Measurements from ENCODE around the gene ARRDC3. TPM values are rescaled to one million over a fixed set of nuclear protein-coding genes. Genes with fewer than 3 reads are reported as not detected.
A peak's percentile ranks its signal among the peaks of the same experiment; 100 is the strongest.

ARRDC3 gene
- total and polyA plus RNA-seq, 10 of the 15 experiments (the other 5 are each of a cell fraction or from before 2014, with no cell fraction given): 2.3 to 14.0 (median 8.6) TPM

DNA sequence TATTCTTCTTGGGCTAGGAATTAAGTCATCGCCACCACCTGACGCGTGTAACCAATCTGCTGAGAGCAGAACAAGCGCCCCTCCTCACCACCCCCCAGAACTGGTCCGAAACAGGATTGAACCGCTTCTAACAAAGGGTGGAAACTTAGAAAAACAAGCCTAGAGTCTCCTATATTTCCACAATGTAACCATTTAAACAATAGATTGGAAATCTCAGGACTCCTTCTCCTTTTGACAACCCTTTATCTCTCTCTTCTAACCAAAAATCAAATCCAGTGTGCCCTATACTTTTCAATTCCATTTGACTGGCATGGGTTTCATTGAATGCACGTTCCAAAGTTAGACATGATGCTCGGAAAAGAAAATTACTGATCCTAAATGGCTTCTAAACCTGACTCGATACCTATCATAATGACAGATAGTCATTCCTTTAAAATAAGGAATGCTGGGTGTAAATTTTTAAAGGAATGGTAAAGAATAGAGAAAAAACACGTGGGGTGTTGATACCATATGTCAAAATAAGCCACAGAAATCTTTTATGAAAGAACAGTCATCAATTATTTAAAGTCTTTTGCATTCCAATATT lies 1.2 kb downstream of the ARRDC3 start (continued):
- TF ChIP-seq, protein P1, sequence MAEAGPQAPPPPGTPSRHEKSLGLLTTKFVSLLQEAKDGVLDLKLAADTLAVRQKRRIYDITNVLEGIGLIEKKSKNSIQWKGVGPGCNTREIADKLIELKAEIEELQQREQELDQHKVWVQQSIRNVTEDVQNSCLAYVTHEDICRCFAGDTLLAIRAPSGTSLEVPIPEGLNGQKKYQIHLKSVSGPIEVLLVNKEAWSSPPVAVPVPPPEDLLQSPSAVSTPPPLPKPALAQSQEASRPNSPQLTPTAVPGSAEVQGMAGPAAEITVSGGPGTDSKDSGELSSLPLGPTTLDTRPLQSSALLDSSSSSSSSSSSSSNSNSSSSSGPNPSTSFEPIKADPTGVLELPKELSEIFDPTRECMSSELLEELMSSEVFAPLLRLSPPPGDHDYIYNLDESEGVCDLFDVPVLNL (IDR thresholded peaks at IDR 0.05; ENCODE audit: low read depth, low read length): no peak
- TF ChIP-seq SMAD1 (IDR thresholded peaks at IDR 0.05; ENCODE audit: low read depth, partially characterized antibody): peak; percentile 58

DNA sequence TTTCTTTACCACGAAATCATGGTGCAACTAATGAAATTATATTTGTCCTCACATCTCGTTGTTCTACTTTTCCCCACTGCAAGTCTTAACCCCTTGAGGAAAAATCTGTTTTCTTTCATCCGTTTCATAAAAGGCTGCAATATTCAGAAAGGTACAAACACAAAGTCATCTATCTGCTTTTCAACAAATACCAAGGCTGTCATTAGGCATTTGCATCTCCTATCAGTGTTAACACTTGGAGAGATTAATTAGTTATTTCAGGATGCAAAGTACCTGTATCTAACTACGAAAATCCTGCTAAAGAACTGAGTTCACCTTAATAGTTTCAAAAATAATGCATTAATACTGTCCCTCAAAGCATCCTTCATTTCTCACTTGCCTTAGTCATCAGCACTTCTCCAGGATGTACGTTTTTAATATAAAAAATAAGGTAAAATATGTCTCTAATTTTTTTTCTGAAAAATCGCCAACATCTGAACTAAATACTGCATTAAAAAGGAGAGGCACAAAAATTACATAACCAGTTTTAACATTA lies 1.8 kb downstream of the ARRDC3 start:
- Histone ChIP-seq H3K4me1 (ENCODE audit: control insufficient read depth, insufficient read depth, low read length) (peaks cover 8% of the 10 kb centered on the region; the same call in 1 of the 2 replicates), H3K79me2 (ENCODE audit: control insufficient read depth, insufficient read depth, low read length) (peaks cover 46% of the 10 kb centered on the region), H3K27ac (ENCODE audit: control insufficient read depth, insufficient read depth) (peak overlapping the region; percentile 100), H3K9ac (ENCODE audit: control insufficient read depth, insufficient read depth, low read length) (peak overlapping the region; percentile 100), H2AFZ (ENCODE audit: control insufficient read depth, low read depth, low read length) (no peak overlapping the region; the same call in 1 of the 2 replicates), H3K9me3 (replicated peaks; ENCODE audit: control insufficient read depth, insufficient read depth, low read length) (no peaks in the 10 kb centered on the region), H3K27me3 (replicated peaks in 1 of 2; ENCODE audit: control insufficient read depth in 2 of 2, insufficient read depth in 2 of 2, low read length in 1 of 2) (no peaks in the 10 kb centered on the region), H4K20me1 (ENCODE audit: control insufficient read depth, insufficient read depth) (no peaks in the 10 kb centered on the region), H3K36me3 (ENCODE audit: control insufficient read depth in 2 of 2, insufficient read depth in 2 of 2, low read length in 1 of 2) (peaks cover 0 to 3% of the 10 kb centered on the region in 2 experiments; a peak in 1 of 4 replicates), H3K4me3 (peak overlapping the region; percentile 95), H3K4me2 (ENCODE audit: control insufficient read depth, insufficient read depth) (peak overlapping the region; percentile 75)
- SMC1A ChIA-PET (ENCODE audit: uncharacterized antibody, unreplicated experiment): interaction anchor here (0.6 to 1.8 kb wide), 8 partner anchors 101 to 428 kb away, joined by 3 to 12 read pairs (median 4); no protein-coding TSS in a partner anchor
- DNase-seq (ENCODE audit: low read depth, low spot score) (no peak), ATAC-seq (no peak), FAIRE-seq (no peak)
- CTCF ChIA-PET: interaction anchor here (0.7 to 2.2 kb wide), 5 partner anchors 22 to 449 kb away, joined by 3 to 10 read pairs (median 4); no protein-coding TSS in a partner anchor
- in situ Hi-C loops (cut with MboI): loop anchor here (5.0 to 10.0 kb wide), 2 partner anchors 104 to 447 kb away; no protein-coding TSS in a partner anchor
- intact Hi-C loops (cut with micrococcal nuclease; ENCODE audit: unreplicated experiment): loop anchor here (2.0 to 10.0 kb wide), 5 partner anchors 101 to 907 kb away; partner anchors contain the start of genes MBLAC2 and POLR3G
- WGBS (ENCODE audit: insufficient coverage, insufficient replicate concordance, low lambda C conversion rate, missing lambda C conversion rate): under 1% methylated on average over 6 of the region's 6 CpGs
- RAD21 ChIA-PET (ENCODE audit: unreplicated experiment): interaction anchor here (0.6 to 1.2 kb wide), 12 partner anchors 39 to 1408 kb away, joined by 3 to 17 read pairs (median 3); no protein-coding TSS in a partner anchor
- BruUV-seq (replicated peaks): no TSS peak
- POLR2A ChIA-PET: interaction anchor here (0.5 to 2.1 kb wide), 29 partner anchors 9 to 515 kb away, joined by 3 to 19 read pairs (median 4); no protein-coding TSS in a partner anchor
- TF ChIP-seq NFIC (IDR thresholded peaks at IDR 0.05; ENCODE audit: low read depth, low read length): no peak
- TF ChIP-seq IKZF2 (IDR thresholded peaks at IDR 0.05): no peak
- TF ChIP-seq HDGF (IDR thresholded peaks at IDR 0.05): no peak
- TF ChIP-seq CBX3 (IDR thresholded peaks at IDR 0.05; ENCODE audit: borderline replicate concordance, low read depth): no peak
- TF ChIP-seq ATF7 (IDR thresholded peaks at IDR 0.05; ENCODE audit: low read depth): peak; percentile 82; the same call in 1 of the 2 replicates
- TF ChIP-seq POLR2AphosphoS2 (IDR thresholded peaks at IDR 0.05; ENCODE audit: low read depth, low read length): no peak
- TF ChIP-seq ZSCAN29 (IDR thresholded peaks at IDR 0.05): 0 out of 2 replicates have a peak, but pooled peaks have one; percentile 48
- TF ChIP-seq WRNIP1 (IDR thresholded peaks at IDR 0.05; ENCODE audit: borderline replicate concordance, low read depth, low read length): no peak
- TF ChIP-seq SIX5 (IDR thresholded peaks at IDR 0.05; ENCODE audit: low read depth, low read length, severe bottlenecking): no peak
- no peak for TF ChIP-seq TCF7 (IDR thresholded peaks at IDR 0.05; ENCODE audit: borderline replicate concordance)
- TF ChIP-seq ZZZ3 (IDR thresholded peaks at IDR 0.05; ENCODE audit: control insufficient read depth, insufficient read length, low read depth): no peak
- peak; percentile 58; the same call in 1 of the 2 replicates for TF ChIP-seq PAX8 (IDR thresholded peaks at IDR 0.05)
- TF ChIP-seq SMAD1 (IDR thresholded peaks at IDR 0.05; ENCODE audit: low read depth, partially characterized antibody): peak; percentile 89
- no peak for TF ChIP-seq KDM1A (IDR thresholded peaks at IDR 0.05; ENCODE audit: borderline replicate concordance)
- TF ChIP-seq MYB (IDR thresholded peaks at IDR 0.05; ENCODE audit: borderline replicate concordance, low read depth, low read length): no peak
- TF ChIP-seq NBN (IDR thresholded peaks at IDR 0.05): 0 out of 2 replicates have a peak, but pooled peaks have one; percentile 5
- no peak; the same call in 1 of the 2 replicates for TF ChIP-seq CHD1 (IDR thresholded peaks at IDR 0.05; ENCODE audit: low read depth, low read length)
